SK-N-MC (cell line): ENCODE data around the gene SNX8.

Experiments used
- EZH2 ChIP-seq: fragments of 200-600 bp; sonication (generic); IDR thresholded peaks from one replicate; pipeline ENCODE4 v1.6.1; 2017; ENCODE audit warnings: antibody characterized with exemption
- FOXP2 ChIP-seq: optimal IDR thresholded peaks from 2 replicates; pipeline ENCODE3; 2011; ENCODE audit warnings: mild to moderate bottlenecking, moderate library complexity; ENCODE audit not compliant: insufficient read depth; ENCODE audit errors: extremely low read length, control extremely low read depth
- POLR2AphosphoS5 ChIP-seq: IDR thresholded peaks from 2 replicates; pipeline ENCODE4 v1.6.1; 2012; ENCODE audit warnings: mild to moderate bottlenecking, low read depth, low read length, borderline replicate concordance

- TF ChIP-seq POLR2AphosphoS5 (no peak), EZH2 (no peak), FOXP2 (no peak)
These were observed 52.6 kb downstream of the SNX8 start for GRCh38 chr7:2261611-2262010.
